BJ (cell line): ENCODE measurements around the gene TFB2M. TPM values are rescaled to one million over a fixed set of nuclear protein-coding genes. Genes with fewer than 3 reads are reported as not detected.

Source experiments
- CTCF ChIA-PET: fragments of 350-600 bp; formaldehyde crosslinking; extraction: SDS; loops from one replicate; lab custom pipeline; 2021; ENCODE audit warnings: antibody characterized with exemption, inconsistent platforms; lab: Yijun Ruan, JAX
- POLR2A ChIA-PET: fragments of 300-600 bp; sonication (Branson Sonifier 250); formaldehyde crosslinking; extraction: SDS; loops from one replicate; lab custom pipeline; 2021; ENCODE audit warnings: antibody characterized with exemption; lab: Charles Lee
- DNase-seq: peaks from one replicate; pipeline ENCODE4 v3.0.0-alpha.2; 2011; ENCODE audit warnings: low read depth
- H3K27me3 ChIP-seq: 2 replicates; pipeline ENCODE4 v1.6.0; 2011; ENCODE audit warnings: low read length; ENCODE audit not compliant: control insufficient read depth, insufficient read depth
- H3K36me3 ChIP-seq: 2 replicates; pipeline ENCODE4 v1.5.1; 2011; ENCODE audit warnings: low read length; ENCODE audit not compliant: control insufficient read depth, insufficient read depth
- H3K4me3 ChIP-seq: 2 replicates; pipeline ENCODE4 v1.5.1; 2011; ENCODE audit warnings: low read depth, mild to moderate bottlenecking, control low read depth, low read length
- CTCF ChIP-seq: IDR thresholded peaks from 2 replicates; pipeline ENCODE4 v1.5.1; 2011; ENCODE audit warnings: low read depth, mild to moderate bottlenecking, control low read depth, inconsistent platforms, low read length, moderate library complexity; ENCODE audit not compliant: insufficient read depth
- polyA plus RNA-seq: library from polyadenylated mRNA; depleted of rRNA; stranded (reverse); fragments of >200 nt; gene quantifications from 2 replicates; pipeline ENCODE4 v1.2.3, GENCODE V29; 2011; rRNA removed
- small RNA-seq: library from RNA; depleted of rRNA; stranded (forward); fragments of <200 nt; gene quantifications from one replicate; pipeline ENCODE3, GENCODE V24; 2012; ENCODE audit warnings: low replicate concordance, low read depth; ENCODE audit not compliant: insufficient read length

Gene TFB2M
- polyA plus RNA-seq, 1 experiment: 10.9 TPM

DNA sequence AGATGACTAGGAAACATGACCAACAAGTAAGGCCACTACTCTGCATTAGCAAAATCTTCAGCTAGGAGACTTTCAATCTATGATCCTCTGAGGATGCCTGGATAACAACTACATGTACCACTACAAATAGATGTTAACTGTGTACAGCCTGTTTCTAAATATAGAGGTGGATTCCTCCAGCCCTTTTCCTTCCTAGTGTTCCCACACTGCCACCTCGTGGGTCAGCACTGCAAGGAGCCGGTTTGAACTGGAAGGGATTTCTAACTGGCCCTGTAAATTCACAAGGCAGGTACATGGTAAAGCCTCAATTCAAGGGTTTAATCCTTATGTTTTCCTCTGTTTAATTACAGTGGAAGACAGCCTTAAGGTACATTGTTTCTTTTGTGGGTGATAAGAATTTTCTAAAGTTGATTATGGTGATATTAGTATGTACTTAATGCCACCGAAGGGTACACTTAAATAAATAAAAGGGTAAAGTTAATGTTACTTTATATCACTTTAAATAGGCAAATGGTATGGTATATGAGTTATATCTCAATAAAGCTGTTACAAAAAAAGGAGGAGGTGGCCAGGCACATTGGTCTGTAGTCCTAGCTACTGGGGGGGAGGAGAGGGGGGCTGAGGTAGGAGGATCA lies 73.3 kb downstream of the TFB2M start:
- POLR2A ChIA-PET: no interaction called here
- peak; percentile 93 for TF ChIP-seq CTCF
- Histone ChIP-seq H3K27me3 (no peaks in the 10 kb centered on the region), H3K36me3 (no peaks in the 10 kb centered on the region), H3K4me3 (no peak overlapping the region)
- CTCF ChIA-PET: interaction anchor here (0.5 to 6.1 kb wide), 15 partner anchors 10 to 1338 kb away, joined by 3 to 58 read pairs (median 5); partner anchors contain the start of genes KIF26B and SMYD3
- no peak for DNase-seq

DNA sequence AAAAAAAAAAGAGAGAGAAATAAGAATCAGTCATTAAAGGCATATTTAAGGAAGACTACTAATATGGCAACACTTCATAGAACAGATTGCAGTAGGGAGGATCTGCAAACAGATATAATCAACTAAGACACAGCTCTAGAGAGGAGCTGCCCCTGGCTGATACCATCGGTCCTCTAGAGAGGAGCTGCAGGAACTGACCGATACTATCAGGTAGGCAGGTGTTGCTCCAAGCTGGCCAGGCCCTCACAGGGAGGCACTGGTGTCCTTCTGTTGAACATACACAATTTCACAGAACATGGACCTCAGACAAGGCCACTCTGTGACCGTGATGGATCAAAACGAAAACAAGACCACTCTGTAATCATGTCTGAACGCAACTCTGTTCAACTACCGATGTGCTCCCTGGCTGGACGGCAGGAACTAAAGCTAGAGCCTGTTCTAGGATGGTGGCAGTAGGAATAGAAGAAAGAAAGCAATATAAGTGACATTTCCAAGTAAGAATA lies 74.5 kb downstream of the TFB2M start:
- ChIA-PET POLR2A (interaction anchor here (0.7 kb wide), 1 partner anchor 358 kb away, joined by 8 read pairs; no protein-coding TSS in a partner anchor), CTCF (interaction anchor here (1.0 to 6.1 kb wide), 9 partner anchors 9 to 1337 kb away, joined by 3 to 58 read pairs (median 5); partner anchors contain the start of genes KIF26B and SMYD3)
- no peaks in the 10 kb centered on the region for H3K36me3 ChIP-seq
- no peaks in the 10 kb centered on the region for H3K27me3 ChIP-seq
- no peak for DNase-seq
- TF ChIP-seq CTCF: no peak
- H3K4me3 ChIP-seq: no peak overlapping the region

Small RNA genes lying within 50 kb of the gene (small RNA-seq; reads per million reads assigned to genes)
- gene AL356583.2: not detected

Other genes with a start within 250 kb of the TFB2M start
- 26.1 and 36.9 TPM in 2 replicates for gene SMYD3, start 59.0 kb downstream of the TFB2M start, polyA plus RNA-seq
- gene CNST, start 195 bp upstream of the TFB2M start, polyA plus RNA-seq: 29.7 and 41.2 TPM in 2 replicates
- 21.1 and 33.9 TPM in 2 replicates for gene SCCPDH, start 158.1 kb upstream of the TFB2M start, polyA plus RNA-seq